ENCODE data around the gene ST7.

The ST7 gene

DNA sequence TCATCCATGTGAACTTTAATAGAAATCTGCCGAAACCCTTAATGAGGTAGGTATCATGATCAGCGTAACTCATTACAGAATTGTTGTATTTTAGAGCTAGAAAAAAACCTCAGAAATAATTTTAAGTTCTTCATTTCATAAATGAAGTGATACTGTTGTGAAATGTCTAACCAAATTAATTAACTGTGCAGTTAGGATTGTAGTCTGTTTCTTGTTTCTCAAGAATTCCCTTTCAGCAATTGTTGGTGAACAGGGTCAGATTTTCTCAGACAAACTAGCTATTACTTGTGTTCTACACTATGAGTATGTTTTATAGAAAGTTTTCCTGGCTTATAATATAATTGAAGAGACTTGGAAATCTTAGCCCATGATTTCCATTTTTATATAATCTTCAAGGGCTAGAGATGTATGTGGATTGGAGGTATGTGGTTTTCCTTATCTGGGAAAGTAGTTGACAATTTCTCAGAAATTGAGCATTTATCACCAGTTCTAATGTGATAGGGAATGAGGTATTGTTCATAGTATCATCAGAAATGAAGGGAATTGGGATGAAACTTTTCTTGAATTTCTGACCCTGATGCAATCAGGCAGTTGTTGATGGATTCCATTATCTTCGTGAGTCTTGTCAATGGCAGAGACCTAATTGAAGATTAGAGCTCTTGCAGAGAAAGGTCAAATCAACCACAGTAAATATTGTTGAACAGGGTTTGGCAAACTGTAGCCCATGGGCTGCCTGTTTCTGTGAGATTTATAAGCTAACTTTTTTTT lies 55.0 kb downstream of the ST7 start:
- TF ChIP-seq GATA2 (IDR thresholded peaks at IDR 0.05; ENCODE audit: low read depth, low read length), result no peak
- TF ChIP-seq GATA3 (IDR thresholded peaks at IDR 0.05; ENCODE audit: low read depth, low read length), result no peak

DNA sequence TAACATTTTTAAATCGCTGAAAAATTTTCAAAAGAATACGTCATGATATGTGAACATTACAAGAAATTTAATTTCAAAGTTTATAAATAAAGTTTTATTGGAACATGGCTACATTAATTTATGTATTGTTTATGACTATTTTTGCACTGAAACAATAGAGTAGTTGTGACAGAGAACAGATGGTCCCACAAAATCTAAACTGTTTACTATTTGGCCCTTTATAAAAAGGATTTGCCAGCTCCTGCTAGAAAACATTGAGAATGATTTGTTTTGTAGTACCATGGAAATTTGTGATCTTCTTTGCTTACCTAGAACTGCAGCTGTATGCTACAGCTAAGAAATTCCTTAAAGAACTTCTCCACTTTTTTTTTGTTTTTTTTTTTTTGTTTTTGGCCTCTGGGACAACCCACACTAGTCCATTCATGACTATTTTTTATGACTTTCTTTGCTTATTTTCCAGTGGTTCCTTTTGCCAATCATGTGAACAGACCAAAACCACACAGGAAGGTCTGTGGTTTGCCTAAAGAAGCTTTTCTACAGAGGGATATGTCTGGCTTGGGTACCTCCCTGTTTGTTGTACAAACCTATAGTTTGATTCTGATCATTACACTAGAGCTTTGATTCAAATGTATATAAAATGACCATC lies 55.7 kb downstream of the ST7 start:
- no peak for TF ChIP-seq GATA3 (IDR thresholded peaks at IDR 0.05; ENCODE audit: low read depth, low read length)
- TF ChIP-seq GATA2 (IDR thresholded peaks at IDR 0.05; ENCODE audit: low read depth, low read length), result no peak

DNA sequence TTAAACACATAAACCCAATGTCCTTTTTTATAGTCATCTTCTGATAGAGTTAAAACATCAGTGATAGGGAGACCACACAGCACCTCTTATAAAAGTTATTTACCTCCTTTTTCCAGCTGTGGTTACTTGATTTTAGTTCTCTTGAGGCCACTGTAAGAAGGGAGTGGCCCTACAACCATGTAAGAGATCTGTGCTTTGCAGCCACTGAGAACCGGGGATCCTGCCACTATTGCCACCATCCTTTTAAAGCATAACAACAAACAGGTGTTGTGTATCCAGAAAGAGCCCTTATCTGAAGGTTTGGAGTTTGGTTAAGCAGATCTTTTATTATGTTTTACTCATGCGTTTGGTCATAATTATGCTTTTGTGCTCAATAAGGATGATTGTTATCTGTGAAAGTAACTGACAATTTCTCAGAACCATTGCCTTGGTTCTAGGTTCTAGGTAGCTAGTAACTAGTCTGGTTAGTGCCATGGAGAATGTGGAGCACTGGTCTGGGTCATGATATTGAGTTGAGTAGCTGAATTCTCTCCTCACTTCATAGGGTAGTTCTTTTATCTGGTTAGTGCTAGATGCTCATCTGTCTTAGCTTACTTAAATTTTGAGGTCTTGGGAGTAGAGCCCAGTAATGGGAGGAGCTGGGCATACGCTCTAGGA lies 56.5 kb downstream of the ST7 start:
- no peak for TF ChIP-seq GATA3 (IDR thresholded peaks at IDR 0.05; ENCODE audit: low read depth, low read length)
- TF ChIP-seq GATA2 (IDR thresholded peaks at IDR 0.05; ENCODE audit: low read depth, low read length), result no peak

DNA sequence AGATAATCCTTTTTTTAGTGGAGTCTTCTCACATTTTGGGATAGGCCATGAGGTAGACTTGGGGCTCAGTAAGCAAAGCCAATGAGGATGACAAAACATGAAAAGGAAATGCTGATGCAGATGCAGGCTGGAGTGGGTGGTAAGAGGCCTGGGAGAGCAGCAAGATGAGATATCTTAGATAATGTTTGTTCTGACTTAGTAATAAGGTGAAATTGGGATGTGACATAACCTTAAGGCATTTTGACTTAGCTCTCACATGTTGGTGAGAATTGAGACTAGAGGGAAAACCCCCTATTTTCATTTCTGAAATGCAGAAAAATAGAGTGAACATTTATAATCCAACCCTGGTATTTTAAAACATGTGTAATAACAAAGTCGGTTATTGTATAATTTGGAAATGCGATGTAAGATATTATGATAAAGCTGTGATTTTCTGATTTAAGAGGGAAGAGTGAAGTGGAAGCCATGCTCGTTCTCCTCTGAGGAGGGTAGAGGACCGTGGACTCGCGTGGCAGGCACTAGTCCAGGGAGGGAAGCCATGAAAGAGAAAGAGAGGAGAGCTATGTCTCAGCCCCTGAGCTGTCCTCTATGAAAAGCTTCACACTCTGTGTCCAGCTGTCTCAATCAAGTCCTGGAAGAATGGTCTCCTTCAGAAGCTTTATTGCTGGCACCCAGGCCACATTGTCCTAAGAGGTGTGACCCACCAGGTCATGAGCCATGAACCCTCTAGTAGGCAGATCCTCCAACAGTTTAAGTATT lies 57.3 kb downstream of the ST7 start:
- TF ChIP-seq GATA2 (IDR thresholded peaks at IDR 0.05; ENCODE audit: low read depth, low read length) (no peak), GATA3 (IDR thresholded peaks at IDR 0.05; ENCODE audit: low read depth, low read length) (no peak)

GRCh38 chr7:117011419-117012260 lies 58.3 kb downstream of the ST7 start:
- no peak for TF ChIP-seq GATA2 (IDR thresholded peaks at IDR 0.05; ENCODE audit: low read depth, low read length)
- TF ChIP-seq GATA3 (IDR thresholded peaks at IDR 0.05; ENCODE audit: low read depth, low read length), result no peak

GRCh38 chr7:117012284-117012683 lies 59.0 kb downstream of the ST7 start:
- TF ChIP-seq GATA3 (IDR thresholded peaks at IDR 0.05; ENCODE audit: low read depth, low read length) (no peak), GATA2 (IDR thresholded peaks at IDR 0.05; ENCODE audit: low read depth, low read length) (no peak)

DNA sequence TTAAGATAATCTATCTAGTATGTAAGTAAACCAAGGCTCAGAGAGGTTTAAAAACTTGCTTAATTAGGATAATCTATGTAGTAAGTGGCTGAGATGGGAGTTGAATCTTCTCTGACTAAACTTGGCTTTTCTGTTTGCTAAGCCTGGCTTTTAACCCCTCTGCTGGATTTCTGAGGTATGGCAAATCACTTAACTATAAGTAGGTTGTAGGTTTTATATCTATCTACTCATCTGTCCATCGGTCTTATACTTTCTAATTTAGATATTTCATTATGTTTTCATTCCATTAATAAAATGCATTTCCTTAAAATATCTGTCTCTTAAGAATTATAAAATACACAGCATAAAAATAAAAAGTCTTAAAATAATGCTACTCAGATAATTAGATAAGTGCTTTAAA lies 59.4 kb downstream of the ST7 start:
- TF ChIP-seq GATA3 (IDR thresholded peaks at IDR 0.05; ENCODE audit: low read depth, low read length) (no peak), GATA2 (IDR thresholded peaks at IDR 0.05; ENCODE audit: low read depth, low read length) (no peak)

- TF ChIP-seq GATA3 (IDR thresholded peaks at IDR 0.05; ENCODE audit: low read depth, low read length), result no peak
- TF ChIP-seq GATA2 (IDR thresholded peaks at IDR 0.05; ENCODE audit: low read depth, low read length), result no peak
Observed at GRCh38 chr7:117014099-117014656, 60.9 kb downstream of the ST7 start.

- TF ChIP-seq GATA2 (IDR thresholded peaks at IDR 0.05; ENCODE audit: low read depth, low read length), result peak; percentile 71
- no peak for TF ChIP-seq GATA3 (IDR thresholded peaks at IDR 0.05; ENCODE audit: low read depth, low read length)
Observed at GRCh38 chr7:117014673-117015133, 61.4 kb downstream of the ST7 start.

- TF ChIP-seq GATA2 (IDR thresholded peaks at IDR 0.05; ENCODE audit: low read depth, low read length), result no peak
- no peak for TF ChIP-seq GATA3 (IDR thresholded peaks at IDR 0.05; ENCODE audit: low read depth, low read length)
Observed at GRCh38 chr7:117015258-117016184, 62.2 kb downstream of the ST7 start.

DNA sequence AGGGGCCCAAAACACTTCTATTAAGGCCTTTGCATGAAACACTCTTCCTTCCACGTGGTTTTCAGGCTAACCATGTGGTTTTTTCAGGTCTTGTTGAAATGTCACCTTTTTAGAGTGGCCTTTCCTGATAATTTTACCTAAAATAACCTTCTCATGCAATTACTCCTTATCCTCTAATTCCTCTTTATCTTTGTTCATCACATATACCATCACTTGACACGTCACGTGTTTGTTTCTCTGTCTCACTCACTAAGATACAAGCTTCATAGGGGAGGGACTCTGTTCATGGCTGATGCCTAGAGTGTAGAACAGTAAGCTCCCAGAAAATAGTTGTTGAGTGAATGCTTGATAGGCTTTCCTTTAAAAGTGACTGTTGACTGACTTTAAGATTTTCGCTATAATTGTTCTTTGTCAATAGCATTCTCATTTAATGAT lies 63.7 kb downstream of the ST7 start:
- TF ChIP-seq GATA3 (IDR thresholded peaks at IDR 0.05; ENCODE audit: low read depth, low read length) (no peak), GATA2 (IDR thresholded peaks at IDR 0.05; ENCODE audit: low read depth, low read length) (no peak)

DNA sequence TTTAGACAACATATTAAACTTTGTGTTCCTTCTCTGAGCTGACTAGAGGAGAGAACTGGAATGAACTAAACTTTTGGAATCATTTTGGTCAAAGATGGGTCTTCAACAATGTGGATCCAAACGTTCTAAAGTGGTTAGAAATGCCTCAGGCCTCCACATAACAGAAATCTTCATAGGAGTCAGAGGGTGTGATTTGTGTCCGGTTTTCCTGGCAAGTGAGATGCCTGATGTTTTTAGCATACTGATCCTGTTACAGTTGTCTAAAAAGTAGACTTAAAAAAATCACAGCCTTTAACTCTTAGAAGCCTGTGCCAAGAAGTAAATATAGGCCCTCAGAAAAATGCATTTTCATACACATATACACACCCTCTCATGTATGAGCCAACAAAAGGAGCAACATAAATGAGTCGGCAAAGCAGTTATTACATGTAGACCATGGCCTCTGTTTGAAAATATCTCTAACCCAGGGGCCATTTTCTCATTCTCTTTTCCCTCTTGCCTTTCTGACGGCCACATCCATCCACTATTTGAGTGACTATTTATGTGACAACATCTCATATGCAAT lies 64.5 kb downstream of the ST7 start:
- no peak for TF ChIP-seq GATA3 (IDR thresholded peaks at IDR 0.05; ENCODE audit: low read depth, low read length)
- TF ChIP-seq GATA2 (IDR thresholded peaks at IDR 0.05; ENCODE audit: low read depth, low read length), result no peak

Data from SH-SY5Y (cell line).